Measurements from ENCODE around the gene MEPCE. TPM values are rescaled to one million over a fixed set of nuclear protein-coding genes. Genes with fewer than 3 reads are reported as not detected.

MEPCE gene
- total RNA-seq, 2 donors from 2014 or later: 27.2 to 39.1 TPM

DNA sequence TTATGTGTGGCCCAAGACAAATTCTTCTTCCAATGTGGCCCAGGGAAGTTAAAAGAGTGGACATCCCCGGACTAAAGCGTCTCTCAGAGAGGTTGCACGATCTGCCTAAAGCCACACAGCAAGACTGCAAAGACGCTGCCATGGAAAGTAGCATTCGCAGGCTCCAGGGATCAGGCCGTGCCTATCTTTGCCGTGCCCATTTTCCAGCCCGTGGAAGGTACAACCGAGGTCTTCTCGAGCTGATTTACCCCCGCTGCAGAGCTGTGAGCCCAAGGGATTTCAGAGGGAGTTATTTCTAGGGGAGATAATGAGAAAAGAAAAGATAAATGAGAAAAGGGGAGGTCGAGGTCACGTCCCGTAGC lies 53.1 kb downstream of the MEPCE start:
- H3K4me3 ChIP-seq: peak overlapping the region; percentile 42
- no peak for DNase-seq
- peak overlapping the region; percentile 46 to 71 for H3K9ac ChIP-seq (ENCODE audit: low read depth in 2 of 2, low read length in 2 of 2)
- H3K36me3 ChIP-seq: no peaks in the 10 kb centered on the region
- no peaks in the 10 kb centered on the region for H3K27me3 ChIP-seq
- H3K4me1 ChIP-seq: peaks cover 6% of the 10 kb centered on the region
- TF ChIP-seq CTCF (IDR thresholded peaks at IDR 0.05): no peak
- no peak overlapping the region for H3K27ac ChIP-seq
- intact Hi-C loops (cut with DNase I): no loop called here
- no peaks in the 10 kb centered on the region for H3K9me3 ChIP-seq

DNA sequence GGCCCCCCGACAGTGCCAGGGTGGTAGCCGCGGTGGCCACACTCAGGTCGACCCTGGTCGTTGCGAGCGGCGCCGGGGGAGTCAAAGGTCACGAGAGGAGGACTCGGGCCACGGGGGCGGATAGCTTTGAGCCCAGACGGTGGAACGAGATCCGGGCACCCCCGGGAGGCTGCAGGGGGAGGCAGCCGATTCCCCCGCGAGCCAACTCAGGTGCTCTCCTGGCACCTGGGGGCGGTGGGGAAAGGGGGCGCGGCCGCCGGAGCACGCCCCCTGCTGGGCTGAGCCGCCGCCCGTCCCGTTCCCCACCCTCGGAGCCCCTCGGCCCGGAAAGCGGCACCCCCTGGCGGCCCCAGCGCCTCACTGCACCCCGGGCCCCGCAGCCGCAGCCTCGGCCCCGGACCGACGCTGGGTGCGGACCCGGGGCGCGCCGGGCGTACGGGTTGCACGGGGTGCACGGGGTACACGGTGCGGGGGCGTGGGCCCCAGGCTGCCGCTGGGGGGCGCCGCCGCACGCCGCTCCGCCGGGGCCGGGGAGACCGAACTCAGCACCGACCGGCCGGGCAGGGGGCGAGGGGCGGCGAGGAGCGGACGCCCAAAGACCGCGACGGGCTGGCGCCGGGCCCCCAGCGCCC lies 53.6 kb downstream of the MEPCE start:
- Histone ChIP-seq H3K4me1 (peaks cover 6% of the 10 kb centered on the region), H3K36me3 (no peaks in the 10 kb centered on the region), H3K27me3 (no peaks in the 10 kb centered on the region), H3K4me3 (peak overlapping the region; percentile 42), H3K9ac (ENCODE audit: low read depth in 2 of 2, low read length in 2 of 2) (peak overlapping the region; percentile 46 to 71), H3K9me3 (no peaks in the 10 kb centered on the region), H3K27ac (no peak overlapping the region)
- TF ChIP-seq CTCF (IDR thresholded peaks at IDR 0.05): peak; percentile 89
- intact Hi-C loops (cut with DNase I): no loop called here
- peak; percentile 70 for DNase-seq

Other genes starting within 250 kb of the MEPCE start
- 1 to 10 TPM in 1 of 2 donors, under 1 TPM in 1; 0.53 to 1.4 TPM for gene PVRIG, start 209.9 kb upstream of the MEPCE start, total RNA-seq
- gene SPDYE3, start 122.1 kb upstream of the MEPCE start, total RNA-seq: not detected
- 10 to 100 TPM; 18.2 to 57.9 TPM for gene PILRB, start 71.7 kb upstream of the MEPCE start, total RNA-seq
- gene PILRA, start 56.3 kb upstream of the MEPCE start, total RNA-seq: 1 to 10 TPM; 1.2 to 3.1 TPM
- gene ZCWPW1, start 1.1 kb upstream of the MEPCE start, total RNA-seq: 1 to 10 TPM; 1.1 to 1.3 TPM
- 10 to 100 TPM; 38.8 to 50.5 TPM for gene PPP1R35, start 6.7 kb downstream of the MEPCE start, total RNA-seq
- under 1 TPM; 0.54 to 0.74 TPM for gene SPACDR, start 34.4 kb downstream of the MEPCE start, total RNA-seq
- gene TSC22D4, start 49.4 kb downstream of the MEPCE start, total RNA-seq: 10 to 100 TPM; 56.1 to 56.3 TPM
- gene NYAP1, start 54.1 kb downstream of the MEPCE start, total RNA-seq: under 1 TPM; 0.44 to 0.69 TPM
- 10 to 100 TPM; 81.3 to 97.4 TPM for gene AGFG2, start 109.4 kb downstream of the MEPCE start, total RNA-seq
- 1 to 10 TPM in 1 of 2 donors, under 1 TPM in 1; 0.69 to 5.5 TPM for gene SAP25, start 144.1 kb downstream of the MEPCE start, total RNA-seq
- gene LRCH4, start 156.3 kb downstream of the MEPCE start, total RNA-seq: 10 to 100 TPM; 59.0 to 65.4 TPM
- gene FBXO24, start 156.5 kb downstream of the MEPCE start, total RNA-seq: 1 to 10 TPM in 1 of 2 donors, under 1 TPM in 1; 0.21 to 1.8 TPM
- 10 to 100 TPM; 14.7 to 23.1 TPM for gene PCOLCE, start 172.5 kb downstream of the MEPCE start, total RNA-seq
- gene MOSPD3, start 182.7 kb downstream of the MEPCE start, total RNA-seq: 10 to 100 TPM; 15.1 to 16.9 TPM
- 1 to 10 TPM; 1.8 to 2.3 TPM for gene TFR2, start 211.7 kb downstream of the MEPCE start, total RNA-seq
- under 1 TPM in 1 of 2 donors, not detected in 1; 0.29 TPM for gene ACTL6B, start 226.6 kb downstream of the MEPCE start, total RNA-seq
- gene GNB2, start 243.9 kb downstream of the MEPCE start, total RNA-seq: 100 to 1,000 TPM; 292 to 312 TPM

Measured in colonic mucosa (tissue), 4 donors.